ENCODE measurements around the gene MKNK2.
A peak's percentile ranks its signal among the peaks of the same experiment; 100 is the strongest.

Gene MKNK2

DNA sequence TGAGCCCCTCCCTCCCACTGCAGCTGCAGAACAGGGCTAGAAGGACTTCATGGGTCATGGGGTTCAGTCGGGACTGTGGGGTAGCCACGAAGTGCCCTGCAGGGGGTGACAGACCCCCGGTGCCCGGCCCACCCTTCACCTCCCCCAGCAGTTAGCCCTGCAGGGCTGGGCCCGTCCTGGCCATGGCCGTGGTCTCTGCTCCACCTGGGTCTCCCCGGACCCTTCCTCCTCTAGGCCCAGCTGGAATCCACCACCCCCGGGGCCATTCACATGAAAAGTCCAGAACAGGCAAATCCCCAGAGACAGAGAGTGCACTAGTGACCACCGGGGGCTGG lies 17.3 kb downstream of the MKNK2 start:
- TF ChIP-seq, protein P1, sequence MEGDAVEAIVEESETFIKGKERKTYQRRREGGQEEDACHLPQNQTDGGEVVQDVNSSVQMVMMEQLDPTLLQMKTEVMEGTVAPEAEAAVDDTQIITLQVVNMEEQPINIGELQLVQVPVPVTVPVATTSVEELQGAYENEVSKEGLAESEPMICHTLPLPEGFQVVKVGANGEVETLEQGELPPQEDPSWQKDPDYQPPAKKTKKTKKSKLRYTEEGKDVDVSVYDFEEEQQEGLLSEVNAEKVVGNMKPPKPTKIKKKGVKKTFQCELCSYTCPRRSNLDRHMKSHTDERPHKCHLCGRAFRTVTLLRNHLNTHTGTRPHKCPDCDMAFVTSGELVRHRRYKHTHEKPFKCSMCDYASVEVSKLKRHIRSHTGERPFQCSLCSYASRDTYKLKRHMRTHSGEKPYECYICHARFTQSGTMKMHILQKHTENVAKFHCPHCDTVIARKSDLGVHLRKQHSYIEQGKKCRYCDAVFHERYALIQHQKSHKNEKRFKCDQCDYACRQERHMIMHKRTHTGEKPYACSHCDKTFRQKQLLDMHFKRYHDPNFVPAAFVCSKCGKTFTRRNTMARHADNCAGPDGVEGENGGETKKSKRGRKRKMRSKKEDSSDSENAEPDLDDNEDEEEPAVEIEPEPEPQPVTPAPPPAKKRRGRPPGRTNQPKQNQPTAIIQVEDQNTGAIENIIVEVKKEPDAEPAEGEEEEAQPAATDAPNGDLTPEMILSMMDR (conservative IDR thresholded peaks at IDR 0.05) = no peak
- H3K27ac ChIP-seq = peak overlapping the region; percentile 94; the same call in 1 of the 2 replicates

DNA sequence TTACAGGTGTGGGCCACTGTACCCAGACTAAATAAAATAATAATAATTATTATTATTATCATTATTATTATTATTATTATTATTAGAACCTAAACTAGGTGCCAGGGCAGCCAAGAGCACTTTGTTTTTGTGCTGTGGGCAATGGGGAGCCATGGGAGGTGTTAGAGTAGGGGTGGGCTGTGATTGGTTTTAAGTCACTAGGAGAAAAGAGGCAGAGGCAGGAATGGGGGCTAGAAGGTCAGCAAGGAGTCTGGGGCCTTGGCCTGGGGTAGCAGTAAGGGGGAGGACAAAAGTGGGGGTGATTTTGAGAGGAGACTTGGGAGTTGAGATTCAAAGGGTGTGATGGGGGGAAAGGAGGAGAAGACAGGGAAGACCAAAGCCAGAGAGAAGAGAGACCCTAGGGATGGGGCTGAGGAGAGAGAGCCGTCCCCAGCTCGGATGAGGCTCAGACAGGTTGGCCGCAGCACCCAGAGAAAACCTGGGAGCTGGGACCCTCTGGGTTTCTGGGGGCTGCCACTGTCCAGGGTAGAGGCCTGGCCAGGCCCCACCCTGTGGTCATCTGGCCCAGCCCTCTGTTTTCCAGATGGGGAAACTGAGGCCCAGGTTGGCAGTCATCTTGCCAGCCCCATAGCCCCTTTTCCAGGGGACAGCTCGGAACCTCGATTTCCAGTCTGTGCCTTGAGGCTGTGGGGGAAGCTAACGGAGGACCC lies 17.8 kb downstream of the MKNK2 start:
- H3K27ac ChIP-seq = peak overlapping the region; percentile 94
- TF ChIP-seq, protein P1 (conservative IDR thresholded peaks at IDR 0.05) = no peak

DNA sequence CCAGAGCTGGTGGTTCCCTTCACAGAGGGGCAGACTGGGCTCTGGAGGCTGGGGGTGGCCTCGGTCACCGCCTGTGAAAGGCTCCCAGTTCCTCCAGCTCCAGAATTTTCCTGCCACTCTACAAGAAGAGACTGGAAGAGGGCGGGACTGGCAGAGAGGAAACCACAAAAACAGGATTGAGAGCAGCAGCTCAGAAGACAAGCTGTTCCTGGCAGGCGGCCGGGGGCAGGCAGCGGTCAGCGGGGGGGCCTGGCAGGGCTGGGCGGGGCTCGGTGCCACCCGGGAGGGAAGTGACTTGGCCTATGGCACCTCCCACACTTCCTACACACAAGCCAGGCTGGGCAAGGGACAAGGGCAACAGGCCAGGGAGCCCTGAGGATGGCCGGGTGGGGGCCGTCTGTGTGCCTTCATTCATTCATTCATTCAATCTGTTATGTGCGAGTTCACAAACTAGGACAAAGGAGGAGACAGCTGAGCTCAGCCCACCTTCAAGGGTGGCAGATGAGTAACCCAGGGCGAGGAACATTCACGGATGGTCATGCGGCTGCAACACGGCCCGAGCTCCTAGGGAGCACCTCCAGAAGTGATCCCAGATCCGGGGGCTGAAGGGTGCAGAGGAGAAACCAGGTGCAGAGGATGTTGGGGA lies 18.6 kb downstream of the MKNK2 start:
- H3K27ac ChIP-seq = peak overlapping the region; percentile 94
- TF ChIP-seq, protein P1 (conservative IDR thresholded peaks at IDR 0.05) = no peak

DNA sequence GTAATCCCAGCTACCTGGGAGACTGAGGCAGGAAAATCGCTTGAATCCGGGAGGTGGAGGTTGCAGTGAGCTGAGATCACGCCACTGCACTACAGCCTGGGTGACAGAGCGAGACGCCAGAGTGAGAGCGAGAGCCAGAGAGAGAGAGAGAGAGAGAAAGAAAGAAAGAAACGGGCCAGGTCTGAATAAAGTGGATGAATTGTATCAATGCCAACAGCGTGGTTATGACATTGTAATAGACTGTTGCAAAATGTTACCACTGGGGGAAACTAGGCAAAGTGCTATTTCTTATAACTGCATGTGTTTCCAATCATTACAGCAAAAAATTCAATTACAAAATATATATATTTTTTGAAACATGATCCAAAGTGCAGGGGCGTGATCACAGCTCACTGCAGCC lies 23.7 kb downstream of the MKNK2 start:
- no peak overlapping the region for H3K27ac ChIP-seq
- TF ChIP-seq, protein P1 (conservative IDR thresholded peaks at IDR 0.05) = no peak

DNA sequence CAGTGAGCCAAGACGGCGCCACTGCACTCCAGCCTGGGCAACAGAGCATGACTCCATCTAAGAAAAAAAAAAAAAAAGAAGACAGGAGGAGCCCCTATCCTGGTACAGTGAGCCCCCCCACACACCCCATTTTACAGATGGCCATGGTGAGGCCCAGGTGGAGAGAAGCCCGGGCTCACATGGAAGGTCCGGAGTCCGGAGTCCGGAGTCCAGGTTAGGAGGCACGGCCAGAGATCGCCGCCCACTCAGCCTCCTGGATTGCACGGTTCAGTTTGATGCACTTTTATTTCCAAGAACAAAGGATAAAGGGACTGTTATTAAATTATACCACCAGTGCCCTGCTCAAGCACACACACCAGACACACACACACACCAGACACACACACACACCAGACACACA lies 24.3 kb downstream of the MKNK2 start:
- no peak overlapping the region for H3K27ac ChIP-seq
- TF ChIP-seq, protein P1 (conservative IDR thresholded peaks at IDR 0.05) = no peak

DNA sequence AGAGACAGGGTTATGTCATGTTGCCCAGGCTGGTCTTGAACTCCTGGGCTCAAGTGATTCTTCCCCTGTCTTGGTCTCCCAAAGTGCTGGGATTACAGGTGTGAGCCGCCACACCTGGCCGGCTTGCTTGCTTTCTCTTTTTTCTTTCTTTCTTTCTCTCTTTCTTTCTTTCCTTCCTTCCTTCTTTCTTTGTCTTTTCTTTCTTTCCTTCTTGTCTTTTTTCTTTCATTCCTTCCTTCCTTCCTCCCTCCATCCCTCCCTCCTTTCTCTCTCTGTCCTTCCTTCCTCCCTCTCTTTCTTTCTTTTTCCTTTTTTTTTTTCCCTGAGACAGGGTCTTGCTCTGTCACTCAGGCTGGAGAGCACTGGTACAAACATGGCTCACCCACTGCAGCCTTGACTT lies 28.8 kb downstream of the MKNK2 start:
- TF ChIP-seq, protein P1 (conservative IDR thresholded peaks at IDR 0.05) = no peak
- H3K27ac ChIP-seq = no peak overlapping the region

DNA sequence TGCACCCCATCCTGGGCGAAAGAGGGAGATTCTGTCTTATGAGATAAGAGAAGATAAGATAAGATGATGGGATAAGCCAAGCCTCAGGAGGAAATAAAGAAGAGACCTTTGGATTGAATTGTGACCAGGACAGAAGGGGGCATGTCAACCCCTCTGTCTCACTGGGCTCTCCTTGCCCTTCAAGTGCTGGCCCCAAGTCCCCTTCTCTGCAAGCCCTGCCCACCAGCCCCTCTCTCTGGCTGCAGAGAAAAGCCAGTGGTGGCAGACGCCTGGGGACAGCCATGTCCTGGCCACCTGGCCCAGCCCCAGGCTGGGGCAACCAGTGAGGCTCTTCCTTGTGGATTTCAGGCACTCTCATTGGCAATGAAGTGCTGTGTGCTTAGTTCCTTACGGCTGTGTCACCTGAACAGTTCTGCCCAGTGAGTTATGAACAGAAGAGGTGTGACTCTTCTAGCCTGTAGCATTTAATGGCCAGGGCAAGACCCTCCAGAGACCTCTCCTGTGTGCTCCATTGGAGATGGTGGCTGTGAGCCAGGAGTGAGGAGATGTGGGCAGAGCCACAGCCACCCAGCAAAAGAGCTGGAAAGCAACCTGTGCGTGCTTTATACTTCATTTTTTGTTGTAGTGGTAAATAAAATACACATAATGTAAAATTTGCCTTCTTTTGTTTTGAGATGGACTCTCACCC lies 29.4 kb downstream of the MKNK2 start:
- H3K27ac ChIP-seq = no peak overlapping the region
- TF ChIP-seq, protein P1 (conservative IDR thresholded peaks at IDR 0.05) = no peak
